ENCODE results near the gene COBLL1.

COBLL1 gene

GRCh38 chr2:164831180-164831579 lies 10.4 kb downstream of the COBLL1 start:
- Histone ChIP-seq H3K36me3 (ENCODE audit: control insufficient read depth in 2 of 2, insufficient read depth in 1 of 2, low read length in 2 of 2) (no peaks in the 10 kb centered on the region), H3K4me1 (ENCODE audit: control insufficient read depth, insufficient read depth, low read length) (peaks cover 2% of the 10 kb centered on the region), H3K9me3 (ENCODE audit: control insufficient read depth, insufficient read depth, low read depth, low read length) (no peaks in the 10 kb centered on the region), H3K27ac (ENCODE audit: extremely low read depth, low read depth, low read length) (no peak overlapping the region), H3K4me3 (ENCODE audit: low read depth, low read length) (no peak overlapping the region)
- CTCF ChIA-PET = interaction anchor here (1.2 kb wide), 1 partner anchor 32 kb away, joined by 3 read pairs; no protein-coding TSS in a partner anchor
- POLR2A ChIA-PET = no interaction called here
- no peak for TF ChIP-seq ZNF398 (tag by site-specific recombination; IDR thresholded peaks at IDR 0.05)
- TF ChIP-seq KLF8 (tag by site-specific recombination; IDR thresholded peaks at IDR 0.05) = no peak
- no peak for TF ChIP-seq GLIS1 (tag by site-specific recombination; IDR thresholded peaks at IDR 0.05)
- no peak for TF ChIP-seq ZSCAN5A (tag by site-specific recombination; IDR thresholded peaks at IDR 0.05)

- peaks cover 3% of the 10 kb centered on the region; the same call in 1 of the 2 replicates for H3K4me1 ChIP-seq (ENCODE audit: control insufficient read depth, insufficient read depth, low read length)
- H3K27ac ChIP-seq (ENCODE audit: extremely low read depth, low read depth, low read length) = no peak overlapping the region
- CTCF ChIA-PET = interaction anchor here (0.7 to 0.8 kb wide), 2 partner anchors 226 to 291 kb away, joined by 3 read pairs; no protein-coding TSS in a partner anchor
- no peak overlapping the region for H3K4me3 ChIP-seq (ENCODE audit: low read depth, low read length)
- H3K36me3 ChIP-seq (ENCODE audit: control insufficient read depth in 2 of 2, insufficient read depth in 1 of 2, low read length in 2 of 2) = no peaks in the 10 kb centered on the region
- POLR2A ChIA-PET = no interaction called here
- no peaks in the 10 kb centered on the region for H3K9me3 ChIP-seq (ENCODE audit: control insufficient read depth, insufficient read depth, low read depth, low read length)
- TF ChIP-seq ZNF837 (tag by site-specific recombination; IDR thresholded peaks at IDR 0.05) (no peak), ZNF621 (tag by site-specific recombination; IDR thresholded peaks at IDR 0.05) (no peak), ZNF558 (tag by site-specific recombination; IDR thresholded peaks at IDR 0.05) (no peak), WT1 (tag by site-specific recombination; IDR thresholded peaks at IDR 0.05) (no peak), ZNF792 (tag by site-specific recombination; IDR thresholded peaks at IDR 0.05) (no peak), ZNF785 (tag by site-specific recombination; IDR thresholded peaks at IDR 0.05) (no peak), ZNF423 (tag by site-specific recombination; IDR thresholded peaks at IDR 0.05) (no peak), ZBTB17 (tag by site-specific recombination; IDR thresholded peaks at IDR 0.05) (peak; percentile 67), REPIN1 (tag by site-specific recombination; IDR thresholded peaks at IDR 0.05; ENCODE audit: low read depth) (no peak), PRDM6 (tag by site-specific recombination; IDR thresholded peaks at IDR 0.05) (0 out of 2 replicates have a peak, but pooled peaks have one; percentile 25), ZNF555 (tag by site-specific recombination; conservative IDR thresholded peaks at IDR 0.05) (no peak), ZNF221 (tag by site-specific recombination; IDR thresholded peaks at IDR 0.05; ENCODE audit: borderline replicate concordance) (no peak), ZFP69B (tag by site-specific recombination; IDR thresholded peaks at IDR 0.05) (no peak), GLI4 (tag by site-specific recombination; IDR thresholded peaks at IDR 0.05) (no peak), ZNF114 (tag by site-specific recombination; IDR thresholded peaks at IDR 0.05) (no peak), AEBP2 (tag by site-specific recombination; IDR thresholded peaks at IDR 0.05; ENCODE audit: borderline replicate concordance) (no peak), MZF1 (tag by site-specific recombination; IDR thresholded peaks at IDR 0.05; ENCODE audit: borderline replicate concordance) (no peak), ZXDB (tag by site-specific recombination; IDR thresholded peaks at IDR 0.05) (no peak), ZNF660 (tag by site-specific recombination; IDR thresholded peaks at IDR 0.05) (0 out of 2 replicates have a peak, but pooled peaks have one; percentile 19), ZBTB26 (tag by site-specific recombination; optimal IDR thresholded peaks at IDR 0.05) (no peak), ZNF248 (tag by site-specific recombination; IDR thresholded peaks at IDR 0.05) (no peak), ZNF335 (tag by site-specific recombination; conservative IDR thresholded peaks at IDR 0.05) (peak; percentile 50; the same call in 1 of the 2 replicates)
Observed at GRCh38 chr2:164826293-164827243, 15.1 kb downstream of the COBLL1 start.

Data from HEK293 (cell line).